HG03039 (cell line): Measurements from ENCODE around the gene MT1E.
"Not testable (repeated sequence)": the region's sequence is repeated elsewhere in the genome, so short reads cannot be mapped to it uniquely, and the experiment has no call there.

Experiments used
- ATAC-seq: cut with Tn5 transposase; IDR thresholded peaks from one replicate; pipeline ENCODE4 v1.9.1; 2021; ENCODE audit warnings: mild to moderate bottlenecking, moderate library complexity; ENCODE audit not compliant: unreplicated experiment

The MT1E gene

DNA sequence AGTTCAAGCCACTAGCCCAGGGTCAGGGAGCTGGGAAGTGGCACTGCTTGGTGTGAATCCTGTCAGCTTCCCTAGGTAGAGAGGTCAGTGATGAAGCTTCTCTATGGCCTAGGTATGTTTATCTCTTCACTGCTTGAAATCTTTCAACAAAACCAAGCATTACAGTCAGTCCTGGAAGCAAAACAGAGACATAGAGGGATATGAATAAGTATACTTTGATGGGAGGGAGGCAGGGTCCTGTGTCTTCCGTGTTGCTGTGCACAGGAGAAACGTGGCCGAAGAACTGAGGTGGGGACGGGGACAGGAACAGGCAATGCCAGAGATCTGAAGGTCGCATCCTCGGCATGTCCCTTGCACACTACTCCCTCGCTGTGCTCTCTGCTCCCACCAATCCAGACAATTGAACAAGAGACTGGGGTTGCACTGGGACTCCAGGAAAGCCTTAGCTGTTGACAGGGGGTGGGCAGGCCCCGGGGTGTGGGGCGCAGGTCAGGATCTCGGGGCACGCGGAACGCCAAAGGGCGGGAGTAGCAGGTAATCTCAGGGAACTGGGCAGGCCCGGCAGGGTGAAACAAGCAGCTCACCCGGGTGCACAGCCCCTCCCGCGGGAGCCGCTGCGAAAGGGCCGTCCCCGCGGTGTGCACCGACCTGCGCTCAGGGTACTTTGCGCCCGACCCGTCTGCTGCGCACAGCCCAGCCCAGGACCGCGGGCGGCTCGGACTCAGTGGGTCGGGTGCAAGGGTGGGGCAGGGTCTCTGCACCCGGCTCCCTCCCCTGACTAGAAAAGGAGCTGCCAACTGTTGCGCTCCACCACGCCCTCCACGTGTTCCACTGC, 43.6 kb downstream of the MT1E start, which contains the start of gene MT1H:
Gene MT1H (plus strand): TSS at position 810 of the 835 bp plus-strand sequence. CDS start 71 bp downstream, outside the sequence.
- ATAC-seq = no peak

DNA sequence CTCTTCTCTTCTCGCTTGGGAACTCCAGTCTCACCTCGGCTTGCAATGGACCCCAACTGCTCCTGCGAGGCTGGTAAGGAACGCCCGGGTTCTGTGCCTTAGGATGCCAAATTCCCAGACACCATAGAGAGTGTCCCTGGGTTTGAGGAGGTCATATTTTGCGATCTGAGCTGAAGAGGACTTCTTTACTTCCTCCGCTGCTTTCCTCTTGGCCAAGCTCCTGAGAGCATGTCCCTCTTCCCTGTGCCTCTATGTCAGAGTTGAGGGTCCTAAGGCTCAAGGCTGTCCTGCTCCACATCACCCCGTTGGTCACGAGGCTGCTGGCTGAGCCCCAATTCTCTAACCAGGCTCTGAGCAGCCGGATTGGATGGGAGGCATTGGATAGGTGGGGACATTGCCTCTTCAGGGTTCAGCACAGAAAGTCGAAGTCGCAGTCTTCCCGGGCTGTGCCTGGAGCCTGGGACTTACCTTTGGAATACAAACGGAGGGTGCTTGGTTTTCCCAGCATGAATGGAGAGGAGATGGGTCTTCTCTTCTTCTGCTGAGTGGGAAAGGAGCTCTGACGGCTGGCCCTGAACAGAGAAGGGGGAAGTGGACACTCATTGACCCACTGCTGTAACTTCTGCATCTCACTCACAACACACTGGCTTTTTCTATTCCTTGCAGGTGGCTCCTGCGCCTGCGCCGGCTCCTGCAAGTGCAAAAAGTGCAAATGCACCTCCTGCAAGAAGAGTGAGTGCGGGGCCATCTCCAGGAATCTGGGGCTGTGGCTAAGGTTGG, 44.4 kb downstream of the MT1E start:
- ATAC-seq = no peak

DNA sequence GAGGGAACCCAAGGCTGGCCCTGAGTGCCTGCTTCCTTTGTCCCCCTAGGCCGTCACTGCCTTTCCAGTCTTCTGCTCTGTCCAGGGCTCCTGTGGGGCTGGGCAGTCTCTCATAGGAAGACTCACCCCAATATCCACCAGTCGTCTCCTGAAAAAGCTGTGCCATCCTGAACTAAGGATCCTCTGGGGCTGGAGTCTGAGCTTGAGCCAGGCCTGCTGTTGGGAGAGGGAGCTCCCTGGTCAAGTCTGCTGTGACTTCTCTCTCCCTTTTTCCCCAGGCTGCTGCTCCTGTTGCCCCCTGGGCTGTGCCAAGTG, 45.0 kb downstream of the MT1E start:
- no peak for ATAC-seq

DNA sequence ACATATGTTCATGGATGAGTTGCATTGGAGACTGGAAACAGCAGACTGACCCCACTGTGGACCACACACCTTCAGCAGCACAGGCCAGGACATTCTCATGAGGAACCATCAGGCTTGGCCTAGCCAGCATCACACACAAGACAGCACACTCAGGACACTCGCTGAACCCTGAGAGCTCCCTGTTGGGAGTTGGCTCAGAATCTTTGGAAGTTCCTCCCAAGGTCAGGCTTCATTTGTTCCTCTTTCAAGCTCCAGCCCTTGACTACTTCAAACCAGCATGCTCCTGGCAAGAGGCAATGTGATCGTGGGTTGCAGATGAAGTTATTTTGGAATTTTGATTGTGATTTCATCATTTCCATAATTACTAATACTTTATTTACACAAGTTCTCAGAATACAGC, 46.1 kb downstream of the MT1E start:
- not testable (repeated sequence) for ATAC-seq

DNA sequence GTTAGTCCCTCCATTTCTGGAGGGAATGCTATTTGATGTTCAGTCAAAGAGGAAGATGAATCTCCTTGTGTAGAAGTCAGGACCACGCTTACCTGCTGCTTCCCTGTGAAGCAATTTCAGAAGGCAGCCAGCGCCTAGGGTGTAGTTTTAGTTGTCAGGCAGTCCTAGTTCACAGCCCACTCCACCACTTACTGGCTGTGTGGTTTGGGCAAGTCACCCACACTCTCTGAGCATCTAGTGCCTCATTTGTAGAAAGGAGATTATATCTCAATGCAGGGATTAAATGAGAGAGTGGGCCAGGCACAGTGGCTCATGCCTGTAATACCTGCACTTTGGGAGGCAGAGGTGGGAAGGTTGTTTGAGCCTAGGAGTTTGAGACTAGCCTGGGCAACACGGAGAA, 46.6 kb downstream of the MT1E start:
- not testable (repeated sequence) for ATAC-seq

DNA sequence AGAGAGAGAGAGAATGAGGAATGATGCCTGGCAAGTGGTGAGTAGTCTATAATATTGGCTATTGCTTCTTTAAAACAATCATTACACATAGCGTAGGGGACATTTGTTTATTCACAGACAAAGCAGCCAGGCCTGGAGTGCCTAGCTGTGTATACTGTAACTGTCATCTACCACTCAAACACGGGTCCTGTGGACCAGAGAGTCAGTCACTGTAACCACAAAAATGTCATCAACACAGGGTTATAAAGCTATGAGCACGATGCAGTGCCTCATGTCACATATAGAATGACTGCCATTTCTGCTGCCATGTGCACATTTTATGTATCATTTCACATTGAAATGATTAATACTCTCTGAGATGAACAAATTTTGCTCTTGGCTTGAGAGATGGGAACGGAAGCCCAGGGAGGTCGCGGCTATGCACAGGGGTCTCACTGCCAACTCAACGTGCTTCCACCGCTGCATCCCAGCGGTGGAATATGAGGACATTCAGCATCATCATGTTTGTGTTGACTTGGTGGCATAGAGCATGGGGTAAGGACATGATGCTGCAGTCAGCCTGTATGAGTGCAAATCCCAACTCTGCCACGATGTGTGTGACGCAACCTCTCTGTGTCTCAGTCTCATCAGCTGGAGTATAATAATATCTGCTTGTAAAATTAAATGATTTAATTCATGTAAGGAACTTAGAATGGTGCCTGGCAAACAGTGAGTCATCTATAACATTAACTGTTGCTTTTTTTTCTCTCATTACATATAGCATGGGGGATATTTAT, 47.4 kb downstream of the MT1E start:
- no peak for ATAC-seq

DNA sequence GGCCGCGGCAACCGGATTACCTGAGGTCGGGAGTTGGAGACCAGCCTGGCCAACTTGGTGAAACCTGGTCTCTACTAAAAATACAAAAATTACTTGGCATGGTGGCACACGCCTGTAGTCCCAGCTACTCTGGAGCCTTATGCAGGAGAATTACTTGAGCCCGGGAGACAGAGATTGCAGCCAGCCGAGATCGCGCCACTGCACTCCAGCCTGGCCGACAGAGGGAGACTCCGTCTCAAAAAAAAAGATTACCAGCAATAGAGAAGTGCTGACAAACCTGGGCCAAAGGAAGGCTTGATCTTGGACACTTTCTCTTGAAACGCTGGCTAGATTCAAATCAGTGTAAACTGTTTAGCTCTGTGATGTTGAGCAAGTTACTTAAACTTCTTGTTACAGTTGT, 48.3 kb downstream of the MT1E start:
- no peak for ATAC-seq

DNA sequence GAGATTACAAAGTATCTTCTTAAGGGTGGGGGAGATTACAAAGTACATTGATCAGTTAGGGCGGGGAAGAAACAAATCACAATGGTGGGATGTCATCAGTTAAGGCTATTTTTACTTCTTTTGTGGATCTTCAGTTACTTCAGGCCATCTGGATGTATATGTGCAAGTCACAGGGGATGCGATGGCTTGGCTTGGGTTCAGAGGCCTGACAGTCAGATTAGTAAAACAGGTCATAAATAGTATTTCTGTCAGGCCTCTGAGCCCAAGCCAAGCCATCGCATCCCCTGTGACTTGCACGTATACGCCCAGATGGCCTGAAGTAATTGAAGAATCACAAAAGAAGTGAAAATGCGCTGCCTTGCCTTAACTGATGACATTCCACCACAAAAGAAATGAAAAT, 49.0 kb downstream of the MT1E start:
- not testable (repeated sequence) for ATAC-seq

DNA sequence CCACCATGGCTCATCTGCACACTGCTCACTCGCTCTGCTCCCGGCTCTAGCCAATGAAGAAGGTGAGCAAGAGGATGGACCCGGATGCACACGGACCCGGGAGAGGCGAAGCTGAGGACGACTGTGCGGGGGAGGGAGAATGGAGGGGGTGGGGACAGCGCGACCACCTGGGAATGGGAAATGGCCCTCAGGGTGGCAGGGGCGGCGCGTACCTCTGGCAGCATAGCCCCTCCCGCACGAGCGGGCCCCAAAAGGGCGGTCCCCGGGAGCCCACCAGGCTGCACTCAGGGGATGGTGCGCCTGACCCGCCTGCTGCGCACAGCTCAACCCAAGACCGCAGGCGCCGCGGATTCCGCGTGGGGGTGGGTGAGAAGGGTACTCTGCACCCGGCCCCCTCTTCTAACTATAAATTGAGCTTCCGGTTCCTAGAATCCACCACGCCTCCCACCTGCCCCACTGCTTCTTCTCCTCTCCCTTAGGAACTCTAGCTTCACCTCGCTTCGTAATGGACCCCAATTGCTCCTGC, 50.2 kb downstream of the MT1E start:
- ATAC-seq = no peak
